Measurements from ENCODE around the gene ALDH1L1.

The ALDH1L1 gene

DNA sequence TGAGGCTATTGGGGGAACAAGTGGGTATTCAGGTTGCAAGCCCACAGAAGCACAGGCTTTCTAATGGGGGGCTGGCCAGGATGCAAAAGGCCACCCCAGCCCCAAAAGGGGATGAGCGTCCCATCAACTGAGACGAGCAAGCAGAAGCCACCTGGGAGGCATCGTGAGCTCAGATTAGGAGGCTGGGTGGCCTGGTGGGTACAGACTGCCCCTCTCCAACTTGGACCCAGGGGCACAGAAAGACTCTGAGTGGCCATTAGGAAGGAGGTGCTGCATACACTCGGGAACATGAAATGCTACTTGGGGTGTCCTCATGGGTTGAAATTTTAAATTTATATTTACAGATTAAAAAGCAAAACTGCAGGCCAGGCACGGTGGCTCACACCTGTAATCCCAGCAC is 125.5 kb downstream of the ALDH1L1 start:
- no peak for DNase-seq (ENCODE audit: low read depth in 3 of 3)

DNA sequence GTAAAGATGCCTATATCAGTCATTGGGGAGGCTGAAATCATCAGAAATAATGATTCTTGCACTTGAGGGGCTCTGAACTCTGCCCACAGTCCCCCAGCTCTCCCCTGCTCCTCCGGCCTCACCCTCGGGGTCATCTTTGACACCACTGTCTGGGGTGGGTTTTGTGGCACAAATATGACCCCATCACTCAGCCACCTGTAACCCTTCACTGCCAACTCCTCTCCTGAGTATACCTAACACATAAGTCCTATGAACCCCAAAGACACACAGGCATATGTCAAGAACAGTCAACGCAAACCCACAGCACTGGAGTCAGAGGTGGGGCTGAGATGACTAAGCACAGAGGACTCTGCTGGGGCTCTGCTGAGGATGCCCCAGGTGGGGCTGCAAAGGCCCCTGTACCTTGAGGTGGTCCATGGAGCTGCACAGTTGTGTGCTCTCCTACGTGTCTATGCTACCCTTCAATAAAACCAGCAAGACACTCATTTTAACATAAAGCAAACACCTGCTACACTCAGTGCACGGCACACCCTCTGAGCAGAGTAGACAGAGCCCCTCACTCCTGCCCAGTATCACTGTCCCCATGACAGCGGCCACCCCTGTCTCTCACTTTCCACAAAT is 126.3 kb downstream of the ALDH1L1 start:
- no peak for DNase-seq (ENCODE audit: low read depth in 3 of 3)
